Mesodermal cell (in vitro differentiated cells): ENCODE data around the gene ITPK1.

Experiments used
- H3K27ac ChIP-seq: 2 replicates; pipeline ENCODE4 v1.7.0; 2013; ENCODE audit warnings: mild to moderate bottlenecking, low read depth, low read length, moderate library complexity; ENCODE audit not compliant: severe bottlenecking
- H3K36me3 ChIP-seq: 2 replicates; pipeline ENCODE4 v1.7.1; 2013; ENCODE audit warnings: mild to moderate bottlenecking, low read length, moderate library complexity; ENCODE audit not compliant: control insufficient read depth, insufficient read depth
- H3K4me1 ChIP-seq: one replicate; pipeline ENCODE4 v1.7.1; 2013; ENCODE audit warnings: mild to moderate bottlenecking, low read length; ENCODE audit not compliant: insufficient read depth, control insufficient read depth, poor library complexity, severe bottlenecking
- H3K4me3 ChIP-seq: 2 replicates; pipeline ENCODE4 v1.7.0; 2013; ENCODE audit warnings: low read length, control low read depth, mild to moderate bottlenecking; ENCODE audit not compliant: insufficient read depth, poor library complexity, severe bottlenecking; ENCODE audit errors: extremely low read depth
- H3K9me3 ChIP-seq: 2 replicates; pipeline ENCODE4 v1.7.1; 2013; ENCODE audit warnings: mild to moderate bottlenecking, low read length, moderate library complexity; ENCODE audit not compliant: control insufficient read depth
- WGBS, 2 experiments: methylation state at CpG; one replicate each; pipeline ENCODE4 v1.1.5; 2013; ENCODE audit warnings: missing lambda C conversion rate in 2 of 2; ENCODE audit not compliant: insufficient coverage in 2 of 2; 5-methylcytosine and 5-hydroxymethylcytosine counted together

ITPK1 gene

DNA sequence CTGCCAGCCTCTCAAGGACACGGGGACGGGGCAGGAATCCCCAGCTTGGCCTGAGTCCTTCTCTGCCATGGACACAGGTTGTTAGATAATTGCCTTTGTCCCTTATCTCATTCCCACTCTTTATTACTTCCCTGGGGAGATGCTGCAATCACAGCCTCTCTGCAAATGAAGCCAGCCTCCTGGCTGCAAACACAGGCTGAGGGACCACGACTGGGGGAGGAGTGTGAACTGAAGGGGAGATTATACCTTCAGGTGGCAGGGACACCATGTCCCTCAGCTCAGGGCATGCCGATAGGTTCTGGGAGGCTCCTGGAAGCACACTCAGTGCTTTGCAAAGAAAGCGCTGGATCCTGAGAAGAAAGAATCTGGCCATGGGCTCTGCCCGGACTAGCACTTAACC is 208.9 kb downstream of the ITPK1 start:
- WGBS, 2 experiments, result 73 to 77% methylated on average over 5 to 6 of the region's 6 CpGs
- Histone ChIP-seq H3K9me3 (no peaks in the 10 kb centered on the region), H3K4me1 (no peaks in the 10 kb centered on the region), H3K4me3 (no peak overlapping the region), H3K36me3 (no peaks in the 10 kb centered on the region), H3K27ac (no peak overlapping the region)

- no peak overlapping the region for H3K4me3 ChIP-seq
- H3K36me3 ChIP-seq, result no peaks in the 10 kb centered on the region
- no peaks in the 10 kb centered on the region for H3K4me1 ChIP-seq
- WGBS, 2 experiments, result 76 to 99% methylated on average over 3 to 5 of the region's 6 CpGs
- no peak overlapping the region for H3K27ac ChIP-seq
- H3K9me3 ChIP-seq, result no peaks in the 10 kb centered on the region
Observed at GRCh38 chr14:92906420-92906819, 209.3 kb downstream of the ITPK1 start.

GRCh38 chr14:92905667-92906066 is 210.1 kb downstream of the ITPK1 start:
- Histone ChIP-seq H3K36me3 (no peaks in the 10 kb centered on the region), H3K27ac (no peak overlapping the region), H3K9me3 (no peaks in the 10 kb centered on the region), H3K4me3 (no peak overlapping the region), H3K4me1 (no peaks in the 10 kb centered on the region)
- WGBS, 2 experiments, result 91% methylated on average over 5 to 8 of the region's 8 CpGs

DNA sequence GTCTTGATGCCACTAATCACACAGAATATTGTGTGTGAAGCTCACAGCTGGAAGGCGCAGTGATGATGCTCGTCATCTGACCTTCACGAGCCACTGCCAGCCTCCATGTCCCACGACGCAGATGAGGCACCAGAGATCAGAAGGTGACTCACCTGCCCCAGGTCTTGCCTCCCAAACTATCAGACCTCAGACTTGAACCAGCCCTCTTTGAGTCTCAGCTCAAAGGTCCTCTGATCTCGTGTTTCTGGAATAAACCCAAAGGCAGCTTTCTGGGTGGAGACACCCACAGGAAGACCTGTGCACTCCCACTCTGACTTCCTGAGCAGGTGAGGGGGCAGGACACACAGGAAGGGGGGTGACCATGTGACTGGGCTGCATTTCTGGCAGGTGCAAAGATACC is 212.4 kb downstream of the ITPK1 start:
- WGBS, 2 experiments, result 74 to 94% methylated on average over 6 of the region's 6 CpGs
- Histone ChIP-seq H3K4me3 (no peak overlapping the region), H3K27ac (no peak overlapping the region), H3K4me1 (no peaks in the 10 kb centered on the region), H3K9me3 (no peaks in the 10 kb centered on the region), H3K36me3 (no peaks in the 10 kb centered on the region)

- 28 to 36% methylated on average over 15 to 16 of the region's 17 CpGs for WGBS, 2 experiments
Observed at GRCh38 chr14:92902726-92903125, 213.0 kb downstream of the ITPK1 start.

DNA sequence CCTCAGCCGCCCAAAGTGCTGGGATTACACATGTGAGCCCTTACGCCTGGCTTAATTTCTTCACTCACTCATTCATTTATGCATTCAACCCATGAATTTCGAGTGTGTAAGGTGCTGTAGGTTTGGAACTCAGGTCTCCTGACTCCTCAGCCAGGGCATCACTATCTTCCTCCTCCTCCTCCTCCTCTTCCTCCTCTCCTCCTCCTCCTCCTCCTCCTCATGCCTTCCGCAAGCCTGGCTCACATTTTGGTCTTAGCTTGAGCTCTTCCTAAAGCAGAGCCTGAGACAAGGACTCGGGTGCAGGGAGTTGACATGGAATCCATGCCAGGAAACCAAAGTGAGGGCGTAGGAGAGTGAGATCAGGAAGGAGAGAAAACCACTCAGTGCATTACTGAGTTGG is 213.5 kb downstream of the ITPK1 start:
- Histone ChIP-seq H3K36me3 (no peaks in the 10 kb centered on the region), H3K4me3 (no peak overlapping the region), H3K4me1 (no peaks in the 10 kb centered on the region), H3K27ac (no peak overlapping the region), H3K9me3 (no peaks in the 10 kb centered on the region)
- WGBS, 2 experiments, result 78 to 92% methylated on average over 4 to 5 of the region's 6 CpGs

More at GRCh38 chr14:92902726-92903125, 213.0 kb downstream of the ITPK1 start:
- H3K9me3 ChIP-seq, result no peaks in the 10 kb centered on the region
- H3K4me1 ChIP-seq, result no peaks in the 10 kb centered on the region
- no peaks in the 10 kb centered on the region for H3K36me3 ChIP-seq
- no peak overlapping the region for H3K4me3 ChIP-seq
- H3K27ac ChIP-seq, result no peak overlapping the region

GRCh38 chr14:92900660-92901059 is 215.1 kb downstream of the ITPK1 start:
- Histone ChIP-seq H3K9me3 (no peaks in the 10 kb centered on the region), H3K27ac (no peak overlapping the region), H3K4me1 (no peaks in the 10 kb centered on the region), H3K4me3 (no peak overlapping the region), H3K36me3 (no peaks in the 10 kb centered on the region)
- 30 to 44% methylated on average over 2 of the region's 2 CpGs for WGBS, 2 experiments

DNA sequence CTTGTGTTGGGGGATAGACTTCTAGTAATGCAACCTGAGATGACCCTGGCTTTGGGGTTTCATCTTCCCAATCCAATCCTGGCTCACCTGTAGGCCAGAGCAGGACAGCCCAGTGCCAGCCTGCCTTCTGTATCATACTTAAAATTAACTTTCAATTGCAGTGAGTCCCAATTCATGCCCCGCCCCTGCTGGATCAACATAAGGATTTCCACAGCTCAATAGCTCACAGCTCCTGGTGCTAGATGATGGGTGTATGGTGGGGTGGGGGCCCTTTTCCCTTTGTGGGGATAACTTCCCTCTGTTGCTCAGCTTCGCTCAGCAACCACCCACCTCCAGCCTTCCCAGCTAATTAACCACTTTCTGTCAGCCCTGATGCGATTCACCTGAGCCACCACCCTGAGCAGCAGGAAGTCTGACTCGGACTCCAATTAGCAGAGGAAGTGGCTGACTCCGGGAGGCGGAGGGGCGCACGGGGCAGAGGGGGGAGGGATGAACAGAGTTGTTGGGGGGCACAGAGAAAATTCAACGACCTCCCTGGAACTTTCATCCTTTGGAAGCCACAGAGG is 217.1 kb downstream of the ITPK1 start:
- WGBS, 2 experiments, result 34 to 41% methylated on average over 3 to 6 of the region's 9 CpGs
- Histone ChIP-seq H3K4me3 (no peak overlapping the region), H3K27ac (no peak overlapping the region)

GRCh38 chr14:92897922-92898565 is 217.7 kb downstream of the ITPK1 start:
- H3K36me3 ChIP-seq, result no peaks in the 10 kb centered on the region
- no peak overlapping the region for H3K27ac ChIP-seq
- no peak overlapping the region for H3K4me3 ChIP-seq
- peaks cover 8% of the 10 kb centered on the region for H3K9me3 ChIP-seq
- 74 to 77% methylated on average over 4 of the region's 5 CpGs for WGBS, 2 experiments
- H3K4me1 ChIP-seq, result no peaks in the 10 kb centered on the region

More for the DNA sequence above, 217.1 kb downstream of the ITPK1 start:
- Histone ChIP-seq H3K4me1 (no peaks in the 10 kb centered on the region), H3K36me3 (no peaks in the 10 kb centered on the region), H3K9me3 (peaks cover 3% of the 10 kb centered on the region)

DNA sequence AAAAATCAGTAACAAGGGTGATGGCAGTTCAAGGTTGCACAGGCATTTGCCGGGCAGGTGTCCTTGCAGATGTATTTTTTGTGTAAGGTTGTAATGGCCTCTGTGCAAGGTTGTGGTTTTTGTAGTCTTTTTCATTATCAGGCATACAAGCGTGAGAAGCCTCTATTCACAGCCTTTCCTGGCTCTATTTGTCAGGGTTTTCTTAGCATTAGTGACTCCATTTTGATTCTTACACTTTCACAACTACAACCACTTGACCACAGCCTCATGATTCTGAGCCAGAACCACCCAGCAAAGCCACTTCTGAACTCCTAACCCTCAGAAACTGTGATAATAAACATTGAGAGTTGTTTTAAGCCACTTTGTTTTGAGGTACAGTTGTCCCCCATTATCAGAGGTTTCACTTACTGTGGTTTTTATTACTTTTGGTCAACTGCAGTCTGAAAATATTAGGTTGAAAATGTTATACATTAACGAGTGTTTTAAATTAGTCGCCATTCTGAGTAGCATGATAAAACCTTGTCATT is 220.3 kb downstream of the ITPK1 start:
- Histone ChIP-seq H3K4me1 (no peaks in the 10 kb centered on the region), H3K4me3 (no peak overlapping the region), H3K9me3 (peaks cover 13% of the 10 kb centered on the region), H3K36me3 (no peaks in the 10 kb centered on the region), H3K27ac (no peak overlapping the region)
- WGBS, 2 experiments, result 90 to 100% methylated on average over 1 to 2 of the region's 4 CpGs

- Histone ChIP-seq H3K4me1 (no peaks in the 10 kb centered on the region), H3K9me3 (peaks cover 13% of the 10 kb centered on the region), H3K27ac (no peak overlapping the region), H3K4me3 (no peak overlapping the region), H3K36me3 (no peaks in the 10 kb centered on the region)
Observed at GRCh38 chr14:92892589-92892988, 223.1 kb downstream of the ITPK1 start.
